NT2/D1 (cell line): ENCODE data around the gene TRPV5.

Experiments
- DNase-seq: peaks from one replicate; pipeline ENCODE4 v3.0.0-alpha.2; 2011; ENCODE audit warnings: low read depth, low spot score
- H3K27me3 ChIP-seq: 2 replicates; pipeline ENCODE4 v1.6.0; 2011; ENCODE audit warnings: mild to moderate bottlenecking; ENCODE audit not compliant: insufficient read length, insufficient read depth
- H3K36me3 ChIP-seq: 2 replicates; pipeline ENCODE4 v1.6.1; 2011; ENCODE audit warnings: mild to moderate bottlenecking, low read length, mixed read lengths; ENCODE audit not compliant: insufficient read depth, insufficient read length
- H3K4me1 ChIP-seq: 2 replicates; pipeline ENCODE4 v1.5.1; 2011; ENCODE audit not compliant: insufficient read depth, insufficient read length
- H3K4me3 ChIP-seq: 2 replicates; pipeline ENCODE4 v1.5.1; 2011; ENCODE audit warnings: low read depth; ENCODE audit not compliant: insufficient read length
- H3K9ac ChIP-seq: 2 replicates; pipeline ENCODE4 v1.6.0; 2011; ENCODE audit warnings: low read depth; ENCODE audit not compliant: insufficient read length
- H3K9me3 ChIP-seq: 2 replicates; pipeline ENCODE4 v1.5.1; 2011; ENCODE audit warnings: mild to moderate bottlenecking, low read length; ENCODE audit not compliant: insufficient read depth
- SUZ12 ChIP-seq: IDR thresholded peaks from 2 replicates; pipeline ENCODE4 v1.6.1; 2011; ENCODE audit not compliant: insufficient read length, insufficient read depth; ENCODE audit errors: extremely low read depth
- YY1 ChIP-seq: IDR thresholded peaks from 2 replicates; pipeline ENCODE4 v1.6.1; 2011; ENCODE audit not compliant: insufficient read length, insufficient read depth
- ZNF274 ChIP-seq: IDR thresholded peaks from 2 replicates; pipeline ENCODE4 v1.6.1; 2011; ENCODE audit warnings: mild to moderate bottlenecking, low read depth, low read length

TRPV5 gene

DNA sequence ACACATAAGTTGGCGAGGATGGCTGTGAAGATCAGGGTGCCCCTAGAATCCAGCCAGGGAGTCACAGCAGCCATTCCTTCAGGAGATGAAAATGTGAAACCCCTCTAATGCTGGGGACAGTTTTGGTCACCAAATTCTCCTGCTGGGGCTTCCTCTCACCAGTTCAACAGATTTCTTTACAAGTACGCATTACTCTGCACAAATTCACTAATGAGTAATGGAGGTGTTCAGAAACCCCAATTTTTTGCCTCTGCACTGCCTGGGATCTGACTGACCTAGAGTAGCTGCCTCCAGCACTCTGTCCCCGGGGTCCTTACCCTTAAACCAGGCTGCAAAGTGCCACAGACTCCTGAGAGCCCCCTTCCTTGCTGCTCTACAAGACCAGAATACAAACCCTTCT, 16.1 kb downstream of the TRPV5 start:
- Histone ChIP-seq H3K4me3 (no peak overlapping the region), H3K9ac (no peak overlapping the region), H3K9me3 (no peaks in the 10 kb centered on the region), H3K27me3 (no peaks in the 10 kb centered on the region), H3K36me3 (no peaks in the 10 kb centered on the region), H3K4me1 (no peaks in the 10 kb centered on the region)
- no peak for TF ChIP-seq YY1
- no peak for TF ChIP-seq SUZ12
- TF ChIP-seq ZNF274 = no peak
- DNase-seq = no peak

GRCh38 chr7:142916508-142916907, 17.0 kb downstream of the TRPV5 start:
- H3K4me3 ChIP-seq = no peak overlapping the region
- no peak for DNase-seq

DNA sequence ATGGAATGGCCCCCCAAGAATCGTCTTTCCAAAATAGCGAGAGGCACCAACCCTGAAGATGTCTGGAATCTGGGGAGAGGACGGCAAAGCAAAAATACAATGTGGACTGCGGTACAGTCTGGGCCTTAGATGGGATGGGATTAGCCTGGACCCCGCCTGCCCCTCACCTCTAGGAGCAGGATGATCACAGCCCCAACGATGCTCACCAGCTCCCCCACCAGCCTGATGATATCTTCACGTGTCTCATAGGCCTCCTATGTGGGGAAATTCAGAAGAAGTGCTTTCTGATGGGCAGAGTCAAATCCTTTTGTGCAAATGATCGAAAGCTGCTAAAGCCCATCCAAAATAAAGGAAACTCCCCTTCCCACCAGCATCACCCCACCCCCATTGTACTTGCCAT, 18.2 kb downstream of the TRPV5 start:
- no peak overlapping the region for H3K4me3 ChIP-seq
- H3K9ac ChIP-seq = no peak overlapping the region
- no peak for TF ChIP-seq SUZ12
- TF ChIP-seq YY1 = no peak
- no peak for TF ChIP-seq ZNF274
- no peaks in the 10 kb centered on the region for H3K36me3 ChIP-seq
- no peaks in the 10 kb centered on the region for H3K9me3 ChIP-seq
- no peaks in the 10 kb centered on the region for H3K4me1 ChIP-seq
- no peaks in the 10 kb centered on the region for H3K27me3 ChIP-seq
- DNase-seq = no peak

More at GRCh38 chr7:142916508-142916907, 17.0 kb downstream of the TRPV5 start:
- Histone ChIP-seq H3K9ac (no peak overlapping the region), H3K27me3 (no peaks in the 10 kb centered on the region), H3K9me3 (no peaks in the 10 kb centered on the region), H3K4me1 (no peaks in the 10 kb centered on the region), H3K36me3 (no peaks in the 10 kb centered on the region)
- no peak for TF ChIP-seq SUZ12
- TF ChIP-seq YY1 = no peak
- no peak for TF ChIP-seq ZNF274

DNA sequence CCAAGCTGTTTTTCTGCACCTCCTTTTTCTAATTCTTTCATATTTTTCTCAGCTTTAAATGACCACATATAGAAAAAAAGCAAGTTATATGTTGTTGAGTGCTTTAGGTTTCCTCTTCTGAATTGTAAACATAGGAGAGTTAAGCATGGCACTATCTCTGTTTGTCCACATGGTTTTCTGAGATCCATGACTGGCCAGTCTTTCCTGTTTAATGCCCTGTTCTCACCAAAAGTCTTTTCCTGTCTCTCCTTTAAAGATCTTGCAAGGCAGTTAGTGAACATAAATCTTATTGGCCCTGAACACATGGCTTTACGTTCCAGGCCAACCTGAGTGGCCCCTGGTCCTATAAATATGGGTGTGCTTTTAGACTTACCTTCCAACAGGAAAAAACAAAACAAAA, 19.4 kb downstream of the TRPV5 start:
- Histone ChIP-seq H3K27me3 (no peaks in the 10 kb centered on the region), H3K36me3 (no peaks in the 10 kb centered on the region), H3K4me3 (no peak overlapping the region), H3K9me3 (no peaks in the 10 kb centered on the region), H3K4me1 (no peaks in the 10 kb centered on the region), H3K9ac (no peak overlapping the region)
- DNase-seq = no peak
- TF ChIP-seq SUZ12 (no peak), YY1 (no peak), ZNF274 (no peak)

DNA sequence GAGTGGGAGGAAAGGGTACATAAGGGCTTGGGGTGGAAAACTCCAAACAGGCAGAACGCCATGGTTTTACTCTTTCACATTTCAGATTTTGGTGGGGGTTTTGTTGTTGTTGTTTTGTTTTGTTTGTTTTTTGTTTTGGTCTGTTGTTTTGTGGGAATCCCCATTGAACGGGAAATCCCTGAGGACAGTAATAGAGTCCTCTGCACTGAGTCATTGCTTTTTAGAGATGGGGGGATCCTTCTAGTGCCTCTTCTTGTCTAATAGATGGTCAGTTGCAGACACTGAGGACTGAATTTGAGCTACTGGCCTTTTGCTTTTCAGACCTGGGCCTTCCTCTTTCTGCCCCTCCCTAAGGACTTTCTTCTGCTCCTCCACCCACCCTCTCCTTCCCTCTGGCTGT, 20.0 kb downstream of the TRPV5 start:
- no peaks in the 10 kb centered on the region for H3K9me3 ChIP-seq
- H3K4me3 ChIP-seq = no peak overlapping the region
- no peaks in the 10 kb centered on the region for H3K36me3 ChIP-seq
- H3K4me1 ChIP-seq = no peaks in the 10 kb centered on the region
- no peak for DNase-seq
- H3K27me3 ChIP-seq = no peaks in the 10 kb centered on the region
- no peak for TF ChIP-seq ZNF274
- TF ChIP-seq SUZ12 = no peak
- no peak for TF ChIP-seq YY1
- no peak overlapping the region for H3K9ac ChIP-seq

- no peaks in the 10 kb centered on the region for H3K4me1 ChIP-seq
- TF ChIP-seq ZNF274 (no peak), YY1 (no peak), SUZ12 (no peak)
- no peak overlapping the region for H3K4me3 ChIP-seq
- no peak for DNase-seq
- H3K9ac ChIP-seq = no peak overlapping the region
- no peaks in the 10 kb centered on the region for H3K36me3 ChIP-seq
- no peaks in the 10 kb centered on the region for H3K27me3 ChIP-seq
- no peaks in the 10 kb centered on the region for H3K9me3 ChIP-seq
These were observed 20.5 kb downstream of the TRPV5 start for GRCh38 chr7:142913051-142913450.

DNA sequence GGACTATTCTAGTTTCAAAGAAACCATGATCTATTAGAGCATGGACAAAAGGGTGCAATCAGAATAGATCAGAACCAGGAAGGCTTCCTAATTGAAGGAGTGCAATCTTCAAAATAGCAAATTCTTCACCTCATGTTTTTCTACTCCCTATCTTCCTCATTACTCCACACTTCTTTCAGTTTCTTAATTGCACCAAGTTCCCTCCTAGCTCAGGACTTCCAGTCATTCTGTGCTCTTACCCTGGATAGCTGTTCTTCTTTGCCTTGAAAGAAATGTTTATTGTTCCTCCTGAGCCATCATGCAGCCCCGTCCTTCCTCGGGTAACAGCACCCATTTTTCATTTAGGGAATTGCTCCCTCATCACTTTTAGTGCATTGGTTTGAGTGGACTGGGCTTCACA, 23.1 kb downstream of the TRPV5 start:
- Histone ChIP-seq H3K27me3 (no peaks in the 10 kb centered on the region), H3K9me3 (peaks cover 10% of the 10 kb centered on the region), H3K4me1 (no peaks in the 10 kb centered on the region), H3K36me3 (no peaks in the 10 kb centered on the region), H3K9ac (no peak overlapping the region), H3K4me3 (no peak overlapping the region)
- no peak for TF ChIP-seq ZNF274
- TF ChIP-seq SUZ12 = no peak
- TF ChIP-seq YY1 = no peak
- DNase-seq = no peak

- no peaks in the 10 kb centered on the region for H3K27me3 ChIP-seq
- H3K4me1 ChIP-seq = no peaks in the 10 kb centered on the region
- H3K4me3 ChIP-seq = no peak overlapping the region
- peaks cover 14% of the 10 kb centered on the region for H3K9me3 ChIP-seq
- no peaks in the 10 kb centered on the region for H3K36me3 ChIP-seq
- no peak for TF ChIP-seq ZNF274
- no peak for TF ChIP-seq YY1
- no peak for TF ChIP-seq SUZ12
- H3K9ac ChIP-seq = no peak overlapping the region
- DNase-seq = no peak
These were observed 23.5 kb downstream of the TRPV5 start for GRCh38 chr7:142910031-142910433.
